ENCODE measurements around the gene SNRNP40. TPM values are rescaled to one million over a fixed set of nuclear protein-coding genes. Genes with fewer than 3 reads are reported as not detected.

SNRNP40 gene
- total and polyA plus RNA-seq, 2 experiments from 2014 or later = 46.9 to 59.1 TPM

- Histone ChIP-seq H2AFZ (no peak overlapping the region), H3K4me1 (ENCODE audit: insufficient read depth) (no peaks in the 10 kb centered on the region), H3K4me3 (no peak overlapping the region), H3K9me2 (replicated peaks; ENCODE audit: insufficient read depth) (no peaks in the 10 kb centered on the region), H4K20me1 (ENCODE audit: insufficient read depth, poor library complexity, severe bottlenecking) (peaks cover 3% of the 10 kb centered on the region), H3K9me3 (ENCODE audit: low read depth) (no peaks in the 10 kb centered on the region), H3K27ac (no peak overlapping the region), H3K79me2 (no peaks in the 10 kb centered on the region), H3K4me2 (no peak overlapping the region), H3K36me3 (replicated peaks; ENCODE audit: insufficient read depth, low read depth) (no peaks in the 10 kb centered on the region), H3K27me3 (no peaks in the 10 kb centered on the region)
- DNase-seq (ENCODE audit: low spot score) = no peak
- WGBS (ENCODE audit: low lambda C conversion rate, missing lambda C conversion rate) = 76% methylated on average over 2 of the region's 2 CpGs
- TF ChIP-seq CTCF (IDR thresholded peaks at IDR 0.05; ENCODE audit: poor library complexity) (no peak), EZH2 (IDR thresholded peaks at IDR 0.05; ENCODE audit: borderline replicate concordance) (no peak), EZH2phosphoT487 (IDR thresholded peaks at IDR 0.05; ENCODE audit: low read depth, severe bottlenecking, unreplicated experiment) (no peak)
Measured at GRCh38 chr1:31273619-31274018, 23.0 kb downstream of the SNRNP40 start.

DNA sequence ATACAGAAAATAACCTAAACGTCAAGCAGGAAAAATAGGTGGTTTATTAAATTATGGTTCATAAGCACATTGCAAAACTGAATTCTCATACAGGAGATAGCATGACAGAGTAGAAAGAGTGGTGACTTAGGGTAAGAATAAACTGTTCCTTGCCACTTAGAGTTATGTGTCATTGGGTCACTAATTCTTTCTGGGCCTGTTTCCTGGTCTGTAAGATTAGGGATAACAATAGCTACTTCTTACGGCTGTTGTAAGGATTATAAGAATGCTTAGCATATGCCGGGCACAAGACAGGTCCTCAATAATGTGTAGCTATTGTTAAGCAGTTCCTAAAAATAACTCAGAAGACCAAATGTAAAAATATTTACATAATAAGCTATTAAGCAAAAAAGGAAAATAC lies 24.2 kb downstream of the SNRNP40 start:
- H3K4me3 ChIP-seq = no peak overlapping the region
- no peaks in the 10 kb centered on the region for H3K9me2 ChIP-seq (replicated peaks; ENCODE audit: insufficient read depth)
- no peaks in the 10 kb centered on the region for H3K27me3 ChIP-seq
- H3K4me1 ChIP-seq (ENCODE audit: insufficient read depth) = no peaks in the 10 kb centered on the region
- H3K36me3 ChIP-seq (replicated peaks; ENCODE audit: insufficient read depth, low read depth) = no peaks in the 10 kb centered on the region
- WGBS (ENCODE audit: low lambda C conversion rate, missing lambda C conversion rate) = 81% methylated on average over 3 of the region's 3 CpGs
- no peak for DNase-seq (ENCODE audit: low spot score)
- no peak overlapping the region for H2AFZ ChIP-seq
- H3K4me2 ChIP-seq = no peak overlapping the region
- TF ChIP-seq CTCF (IDR thresholded peaks at IDR 0.05; ENCODE audit: poor library complexity) (no peak), EZH2phosphoT487 (IDR thresholded peaks at IDR 0.05; ENCODE audit: low read depth, severe bottlenecking, unreplicated experiment) (no peak), EZH2 (IDR thresholded peaks at IDR 0.05; ENCODE audit: borderline replicate concordance) (no peak)
- H3K79me2 ChIP-seq = no peaks in the 10 kb centered on the region
- H3K9me3 ChIP-seq (ENCODE audit: low read depth) = no peaks in the 10 kb centered on the region
- peaks cover 3% of the 10 kb centered on the region for H4K20me1 ChIP-seq (ENCODE audit: insufficient read depth, poor library complexity, severe bottlenecking)
- H3K27ac ChIP-seq = no peak overlapping the region

DNA sequence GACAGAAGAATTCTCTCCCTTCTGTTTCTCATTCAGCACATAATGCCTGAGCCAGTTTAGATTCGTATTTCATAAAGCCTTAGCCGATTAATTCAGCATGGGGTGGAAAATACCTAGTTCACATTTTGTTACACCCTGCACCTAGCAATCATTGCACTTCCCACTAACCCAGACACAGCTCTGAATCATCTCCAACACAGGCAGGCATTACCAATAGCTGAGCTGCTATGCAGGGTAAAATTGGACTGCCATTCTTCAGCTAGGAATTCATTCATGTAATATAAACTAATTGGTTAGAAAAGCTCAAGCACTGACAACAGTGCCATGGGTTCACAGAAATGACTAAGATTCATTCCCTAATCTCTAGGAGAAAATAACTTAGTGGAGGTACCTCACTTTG lies 30.0 kb downstream of the SNRNP40 start:
- H3K36me3 ChIP-seq (replicated peaks; ENCODE audit: insufficient read depth, low read depth) = no peaks in the 10 kb centered on the region
- no peak for TF ChIP-seq EZH2phosphoT487 (IDR thresholded peaks at IDR 0.05; ENCODE audit: low read depth, severe bottlenecking, unreplicated experiment)
- TF ChIP-seq EZH2 (IDR thresholded peaks at IDR 0.05; ENCODE audit: borderline replicate concordance) = no peak
- no peak for TF ChIP-seq CTCF (IDR thresholded peaks at IDR 0.05; ENCODE audit: poor library complexity)
- WGBS (ENCODE audit: low lambda C conversion rate, missing lambda C conversion rate) = 92% methylated on average over 2 of the region's 2 CpGs

More for the DNA sequence above, 30.0 kb downstream of the SNRNP40 start:
- Histone ChIP-seq H3K27me3 (no peaks in the 10 kb centered on the region), H3K9me2 (replicated peaks; ENCODE audit: insufficient read depth) (no peaks in the 10 kb centered on the region), H3K27ac (no peak overlapping the region), H4K20me1 (ENCODE audit: insufficient read depth, poor library complexity, severe bottlenecking) (no peaks in the 10 kb centered on the region), H3K4me3 (no peak overlapping the region), H3K9me3 (ENCODE audit: low read depth) (no peaks in the 10 kb centered on the region), H2AFZ (no peak overlapping the region), H3K4me1 (ENCODE audit: insufficient read depth) (no peaks in the 10 kb centered on the region), H3K79me2 (no peaks in the 10 kb centered on the region), H3K4me2 (no peak overlapping the region)
- DNase-seq (ENCODE audit: low spot score) = no peak
